Activated CD4-positive, alpha-beta T cell treated with anti-CD3 and anti-CD28 coated beads for 36 hours (primary cell): Measurements from ENCODE around the gene CMPK2. TPM values are rescaled to one million over a fixed set of nuclear protein-coding genes. Genes with fewer than 3 reads are reported as not detected.

Experiments
- ATAC-seq: fragments of 200-7000 bp; cut with Tn5 transposase; one replicate; pipeline ENCODE4 v1.10.0; 2021; ENCODE audit warnings: mild to moderate bottlenecking, moderate library complexity
- CTCF ChIA-PET: fragments of 350-600 bp; sonication (Branson Sonifier 250); formaldehyde crosslinking; loops from one replicate; lab custom pipeline; 2021; ENCODE audit warnings: antibody characterized with exemption; lab: Charles Lee
- POLR2A ChIA-PET: fragments of 350-600 bp; sonication (Branson Sonifier 250); formaldehyde crosslinking; loops from one replicate; lab custom pipeline; 2021; ENCODE audit warnings: antibody characterized with exemption, inconsistent platforms; lab: Charles Lee
- DNase-seq: peaks from one replicate; pipeline ENCODE4 v3.0.0-alpha.2; 2020
- H3K27ac Mint-ChIP-seq: one replicate; pipeline ENCODE4 v1.8.0; 2021; ENCODE audit warnings: mixed read lengths
- H3K27me3 Mint-ChIP-seq: one replicate; pipeline ENCODE4 v1.8.0; 2021; ENCODE audit warnings: mixed read lengths
- H3K36me3 Mint-ChIP-seq: one replicate; pipeline ENCODE4 v1.8.0; 2021; ENCODE audit warnings: low read depth, mixed read lengths
- H3K4me1 Mint-ChIP-seq: one replicate; pipeline ENCODE4 v1.8.0; 2021; ENCODE audit warnings: mixed read lengths
- H3K4me3 Mint-ChIP-seq: one replicate; pipeline ENCODE4 v1.8.0; 2021; ENCODE audit warnings: mild to moderate bottlenecking, moderate library complexity, mixed read lengths
- H3K9me3 Mint-ChIP-seq: one replicate; pipeline ENCODE4 v1.8.0; 2021; ENCODE audit warnings: low read depth, mixed read lengths
- intact Hi-C, 2 experiments: fragments of 100-400 bp; cut with DNase I in 1 of 2; cut with micrococcal nuclease in 1 of 2; formaldehyde crosslinking; loops; one replicate each; pipeline versions ENCODE4 v1.14.2 to v1.15.1; 2022 to 2024; cut with DNase I, micrococcal nuclease
- total RNA-seq, 2 experiments: library from RNA; stranded (reverse); gene quantifications; one replicate each; pipeline ENCODE4 v1.2.3, GENCODE V29; 2021

The CMPK2 gene
- total RNA-seq, 2 experiments from 2014 or later, result 6.2 to 8.7 TPM

DNA sequence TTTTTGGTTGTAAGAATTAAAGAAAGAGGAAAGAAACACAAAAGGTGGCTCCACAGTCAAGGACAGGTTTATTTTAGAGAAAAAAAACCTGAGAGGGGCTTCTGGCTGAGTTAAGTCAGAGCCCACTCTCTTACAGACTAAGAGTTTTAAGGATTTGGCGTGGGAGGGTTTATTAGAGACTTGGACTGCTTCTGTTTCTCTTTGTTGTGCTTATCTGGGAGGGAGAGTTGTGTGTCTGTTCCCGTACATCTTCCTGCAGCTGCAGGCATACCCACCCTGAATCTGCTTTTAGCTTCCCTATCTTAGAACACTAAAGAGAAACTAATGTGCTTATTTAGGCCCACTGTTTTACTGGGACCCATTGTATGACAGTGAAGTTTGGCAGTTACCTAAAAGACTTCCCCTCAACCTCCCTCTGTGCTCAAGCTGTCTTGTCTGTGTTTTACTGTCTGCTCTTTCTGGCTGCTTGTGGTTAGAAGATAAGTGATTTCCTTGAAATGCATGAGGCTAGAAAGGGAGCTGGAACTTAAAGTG lies 14.6 kb upstream of the CMPK2 start:
- intact Hi-C loops, result no loop called here
- ATAC-seq, result no peak
- CTCF ChIA-PET, result interaction anchor here (0.7 to 6.0 kb wide), 7 partner anchors 9 to 164 kb away, joined by 3 to 59 read pairs (median 6); partner anchors contain the start of gene CMPK2
- POLR2A ChIA-PET, result interaction anchor here (0.6 kb wide), 1 partner anchor 14 kb away, joined by 3 read pairs; no protein-coding TSS in a partner anchor
- Mint-ChIP-seq H3K4me3 (peak overlapping the region; percentile 48), H3K27ac (peak overlapping the region; percentile 80), H3K27me3 (no peaks in the 10 kb centered on the region), H3K9me3 (no peaks in the 10 kb centered on the region), H3K4me1 (peaks cover 60% of the 10 kb centered on the region), H3K36me3 (peaks cover 3% of the 10 kb centered on the region)
- DNase-seq, result no peak

GRCh38 chr2:6879011-6879410 lies 13.3 kb upstream of the CMPK2 start:
- peaks cover under 1% of the 10 kb centered on the region for H3K9me3 Mint-ChIP-seq
- intact Hi-C loops, result no loop called here
- ChIA-PET POLR2A (interaction anchor here (0.6 to 0.9 kb wide), 2 partner anchors 10 to 28 kb away, joined by 4 to 6 read pairs; no protein-coding TSS in a partner anchor), CTCF (interaction anchor here (0.7 to 6.0 kb wide), 7 partner anchors 8 to 588 kb away, joined by 3 to 59 read pairs (median 6); partner anchors contain the start of gene CMPK2)
- H3K4me1 Mint-ChIP-seq, result peaks cover 66% of the 10 kb centered on the region
- H3K27me3 Mint-ChIP-seq, result no peaks in the 10 kb centered on the region
- H3K4me3 Mint-ChIP-seq, result peak overlapping the region; percentile 63
- DNase-seq (no peak), ATAC-seq (no peak)
- H3K36me3 Mint-ChIP-seq, result peaks cover 2% of the 10 kb centered on the region
- H3K27ac Mint-ChIP-seq, result peak overlapping the region; percentile 56

GRCh38 chr2:6878549-6878948 lies 12.8 kb upstream of the CMPK2 start:
- Mint-ChIP-seq H3K4me1 (peaks cover 68% of the 10 kb centered on the region), H3K36me3 (peaks cover 4% of the 10 kb centered on the region), H3K27me3 (no peaks in the 10 kb centered on the region), H3K4me3 (peak overlapping the region; percentile 63), H3K27ac (peak overlapping the region; percentile 62), H3K9me3 (peaks cover 3% of the 10 kb centered on the region)
- ATAC-seq (no peak), DNase-seq (no peak)
- intact Hi-C loops, result no loop called here
- POLR2A ChIA-PET, result interaction anchor here (0.9 kb wide), 1 partner anchor 29 kb away, joined by 6 read pairs; no protein-coding TSS in a partner anchor
- CTCF ChIA-PET, result interaction anchor here (1.6 to 6.0 kb wide), 4 partner anchors 12 to 166 kb away, joined by 6 to 59 read pairs (median 14); partner anchors contain the start of gene CMPK2

- peak within 1 kb of the TSS; percentile 68 for H3K4me3 Mint-ChIP-seq
- ChIA-PET POLR2A (interaction anchor here (1.0 kb wide), 2 partner anchors 39 to 66 kb away, joined by 3 read pairs; partner anchors contain the start of gene RNF144A), CTCF (interaction anchor here (0.7 to 6.0 kb wide), 10 partner anchors 11 to 1161 kb away, joined by 3 to 59 read pairs (median 3); partner anchors contain the start of gene CMPK2)
- H3K9me3 Mint-ChIP-seq, result peaks cover 11% of the 10 kb centered on the region
- H3K4me1 Mint-ChIP-seq, result peaks cover 77% of the 10 kb centered on the region
- no peaks in the 10 kb centered on the region for H3K27me3 Mint-ChIP-seq
- intact Hi-C loops, result loop anchor here (1.0 to 2.0 kb wide), 3 partner anchors 12 to 42 kb away; partner anchors contain the start of gene CMPK2 (in 1 of the 2)
- ATAC-seq, result peak; percentile 86
- peak within 1 kb of the TSS; percentile 38 for H3K27ac Mint-ChIP-seq
- H3K36me3 Mint-ChIP-seq, result peaks cover 11% of the 10 kb centered on the region
- DNase-seq, result peak; percentile 52
Measured at GRCh38 chr2:6877402-6878304, 11.9 kb upstream of the CMPK2 start, which contains the start of gene RSAD2. TSS of gene RSAD2 (plus strand) at chr2:6877777. CDS start at chr2:6877801, 24 bp downstream.

- H3K9me3 Mint-ChIP-seq, result peaks cover 11% of the 10 kb centered on the region
- no peak for DNase-seq
- ChIA-PET CTCF (interaction anchor here (0.6 to 6.0 kb wide), 6 partner anchors 9 to 181 kb away, joined by 3 to 59 read pairs (median 3); partner anchors contain the start of gene CMPK2), POLR2A (no interaction called here)
- H3K27me3 Mint-ChIP-seq, result no peaks in the 10 kb centered on the region
- ATAC-seq, result no peak
- intact Hi-C loops, result loop anchor here (2.0 kb wide), 1 partner anchor 32 kb away; no protein-coding TSS in a partner anchor
- H3K4me1 Mint-ChIP-seq, result peaks cover 80% of the 10 kb centered on the region
- H3K4me3 Mint-ChIP-seq, result no peak overlapping the region
- peaks cover 11% of the 10 kb centered on the region for H3K36me3 Mint-ChIP-seq
- no peak overlapping the region for H3K27ac Mint-ChIP-seq
Measured at GRCh38 chr2:6876309-6876708, 10.6 kb upstream of the CMPK2 start.

GRCh38 chr2:6874032-6874431 lies 8.3 kb upstream of the CMPK2 start:
- Mint-ChIP-seq H3K27me3 (no peaks in the 10 kb centered on the region), H3K36me3 (peaks cover 11% of the 10 kb centered on the region), H3K27ac (no peak overlapping the region), H3K4me1 (peaks cover 60% of the 10 kb centered on the region), H3K9me3 (peaks cover 11% of the 10 kb centered on the region), H3K4me3 (no peak overlapping the region)
- DNase-seq (no peak), ATAC-seq (no peak)
- CTCF ChIA-PET, result interaction anchor here (0.6 to 0.7 kb wide), 2 partner anchors 26 to 171 kb away, joined by 3 to 4 read pairs; no protein-coding TSS in a partner anchor
- POLR2A ChIA-PET, result no interaction called here
- intact Hi-C loops, result no loop called here

- ChIA-PET CTCF (interaction anchor here (0.6 to 1.7 kb wide), 8 partner anchors 13 to 171 kb away, joined by 3 to 5 read pairs (median 3); no protein-coding TSS in a partner anchor), POLR2A (interaction anchor here (0.6 kb wide), 1 partner anchor 33 kb away, joined by 4 read pairs; no protein-coding TSS in a partner anchor)
- ATAC-seq, result peak; percentile 49
- no peak overlapping the region for H3K4me3 Mint-ChIP-seq
- intact Hi-C loops, result no loop called here
- H3K4me1 Mint-ChIP-seq, result peaks cover 46% of the 10 kb centered on the region
- H3K27ac Mint-ChIP-seq, result peak overlapping the region; percentile 84
- DNase-seq, result no peak
- peaks cover 11% of the 10 kb centered on the region for H3K36me3 Mint-ChIP-seq
- H3K9me3 Mint-ChIP-seq, result peaks cover 11% of the 10 kb centered on the region
- H3K27me3 Mint-ChIP-seq, result no peaks in the 10 kb centered on the region
Measured at GRCh38 chr2:6872394-6872793, 6.7 kb upstream of the CMPK2 start.

GRCh38 chr2:6866982-6867381 lies 1.3 kb upstream of the CMPK2 start:
- ATAC-seq, result no peak
- Mint-ChIP-seq H3K27me3 (peaks cover 7% of the 10 kb centered on the region), H3K36me3 (peaks cover 7% of the 10 kb centered on the region)

GRCh38 chr2:6866275-6866671 lies 566 bp upstream of the CMPK2 start:
- Mint-ChIP-seq H3K4me3 (peak overlapping the region; percentile 93), H3K9me3 (no peaks in the 10 kb centered on the region), H3K36me3 (peaks cover 14% of the 10 kb centered on the region), H3K27me3 (peaks cover 7% of the 10 kb centered on the region), H3K4me1 (peaks cover 12% of the 10 kb centered on the region), H3K27ac (peak overlapping the region; percentile 98)
- intact Hi-C loops, result no loop called here
- POLR2A ChIA-PET, result interaction anchor here (0.6 kb wide), 1 partner anchor 14 kb away, joined by 3 read pairs; no protein-coding TSS in a partner anchor
- CTCF ChIA-PET, result interaction anchor here (0.6 to 6.9 kb wide), 10 partner anchors 12 to 179 kb away, joined by 3 to 59 read pairs (median 4); partner anchors contain the start of gene RSAD2
- DNase-seq (peak; percentile 63), ATAC-seq (peak; percentile 65)

More at GRCh38 chr2:6866982-6867381, 1.3 kb upstream of the CMPK2 start:
- CTCF ChIA-PET, result interaction anchor here (0.8 to 6.9 kb wide), 10 partner anchors 11 to 178 kb away, joined by 3 to 59 read pairs (median 4); partner anchors contain the start of gene RSAD2
- Mint-ChIP-seq H3K9me3 (no peaks in the 10 kb centered on the region), H3K4me3 (no peak overlapping the region), H3K27ac (peak overlapping the region; percentile 2), H3K4me1 (peaks cover 15% of the 10 kb centered on the region)
- no peak for DNase-seq
- POLR2A ChIA-PET, result no interaction called here
- intact Hi-C loops, result no loop called here

- peaks cover 27% of the 10 kb centered on the region for H3K36me3 Mint-ChIP-seq
- peaks cover 4% of the 10 kb centered on the region for H3K9me3 Mint-ChIP-seq
- H3K4me3 Mint-ChIP-seq, result peak overlapping the region; percentile 66
- CTCF ChIA-PET, result interaction anchor here (0.7 to 6.9 kb wide), 6 partner anchors 13 to 195 kb away, joined by 3 to 59 read pairs (median 3); partner anchors contain the start of gene RSAD2
- no peak for ATAC-seq
- peaks cover 12% of the 10 kb centered on the region for H3K4me1 Mint-ChIP-seq
- peak; percentile 47 for DNase-seq
- POLR2A ChIA-PET, result no interaction called here
- H3K27me3 Mint-ChIP-seq, result peaks cover 7% of the 10 kb centered on the region
- intact Hi-C loops, result loop anchor here (1.0 to 2.0 kb wide), 5 partner anchors 12 to 52 kb away; partner anchors contain the start of genes RNF144A (in 1 of the 2) and RSAD2 (in 1 of the 2)
- peak overlapping the region; percentile 72 for H3K27ac Mint-ChIP-seq
Measured at GRCh38 chr2:6864923-6865345, 773 bp downstream of the CMPK2 start.
